Epidermal melanocyte (primary cell): ENCODE measurements around the gene SEL1L.
A peak's percentile ranks its signal among the peaks of the same experiment; 100 is the strongest.
"Not testable (repeated sequence)": the region's sequence is repeated elsewhere in the genome, so short reads cannot be mapped to it uniquely, and the experiment has no call there.

Source experiments
- DNase-seq: peaks from one replicate; pipeline ENCODE4 v3.0.0; 2011; ENCODE audit warnings: low spot score; ENCODE audit not compliant: insufficient read length

The SEL1L gene

DNA sequence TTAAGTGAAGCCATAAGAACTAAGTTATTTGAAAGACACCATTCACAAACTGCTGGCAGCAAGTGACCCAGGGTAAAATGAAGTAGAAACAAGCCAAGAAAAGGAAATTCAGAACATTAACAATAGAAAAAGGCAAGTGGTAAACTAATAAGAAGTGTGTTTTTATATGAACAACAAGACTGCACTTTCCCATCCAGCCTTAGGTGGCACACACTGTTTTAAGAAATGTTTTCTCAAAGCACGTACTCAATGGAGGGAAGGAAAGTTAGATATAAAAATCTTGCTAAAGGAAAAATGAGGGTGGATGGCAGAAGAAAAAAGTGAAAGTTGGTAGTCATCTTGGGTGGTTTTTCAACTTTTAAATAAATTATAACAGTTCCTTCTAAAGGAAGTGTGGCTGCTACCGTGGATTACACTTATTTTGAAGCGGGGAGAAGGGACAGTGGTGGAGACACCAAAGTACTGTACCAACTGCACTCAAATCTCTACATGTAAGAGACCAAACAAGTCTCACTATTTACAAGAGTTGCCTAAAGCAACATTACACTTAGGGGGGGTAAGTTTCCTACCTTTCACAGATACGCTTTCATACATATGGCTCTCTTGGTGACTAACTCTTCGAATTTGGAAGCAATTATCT lies 58.8 kb downstream of the SEL1L start:
- no peak for DNase-seq

DNA sequence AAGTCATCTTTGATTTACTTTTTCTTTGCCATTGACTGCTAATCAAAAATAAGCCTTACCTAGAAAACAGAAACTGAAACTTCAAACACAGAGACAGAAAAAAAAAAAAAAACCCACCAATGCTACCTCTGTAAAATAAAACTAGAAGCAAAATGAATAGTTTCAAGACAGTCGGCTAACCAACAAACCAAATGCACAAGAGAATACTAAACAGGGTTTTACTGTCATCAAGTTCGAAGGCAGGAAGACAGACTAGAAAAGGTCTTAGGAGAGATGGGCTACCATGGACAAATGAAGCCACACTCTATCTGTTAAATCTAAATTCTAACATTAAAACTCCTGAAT lies 59.5 kb downstream of the SEL1L start:
- DNase-seq = no peak

DNA sequence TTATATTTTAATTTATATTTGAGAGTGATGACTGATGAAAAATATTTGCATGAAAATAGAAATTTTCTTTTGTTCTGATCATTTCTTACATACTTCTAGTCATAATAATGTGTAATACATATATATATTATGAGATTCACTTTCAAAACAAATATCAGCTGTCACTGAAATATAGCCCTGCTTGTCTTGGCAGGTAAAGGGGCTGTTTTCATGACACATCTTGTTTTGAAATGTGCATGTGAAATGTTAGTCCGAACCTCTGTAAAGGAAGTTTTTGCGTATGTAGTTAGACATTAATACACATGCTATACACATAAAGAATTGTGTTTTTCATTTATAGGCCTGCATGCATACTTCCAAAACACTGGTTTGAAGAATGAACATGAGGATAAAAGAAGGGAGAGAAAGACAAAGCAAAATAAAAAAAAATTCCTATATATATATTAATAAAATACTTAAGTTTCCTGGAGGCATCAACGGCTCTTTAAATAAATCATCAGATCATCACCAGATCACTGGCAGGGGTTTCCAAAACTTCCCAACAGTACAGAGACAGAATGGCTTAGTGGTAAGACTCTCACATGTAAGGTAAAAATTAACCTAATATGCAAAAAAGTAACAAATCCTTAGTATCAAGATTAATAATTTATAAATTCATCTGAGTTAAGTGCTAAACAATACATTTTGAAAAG lies 60.1 kb downstream of the SEL1L start:
- no peak for DNase-seq

DNA sequence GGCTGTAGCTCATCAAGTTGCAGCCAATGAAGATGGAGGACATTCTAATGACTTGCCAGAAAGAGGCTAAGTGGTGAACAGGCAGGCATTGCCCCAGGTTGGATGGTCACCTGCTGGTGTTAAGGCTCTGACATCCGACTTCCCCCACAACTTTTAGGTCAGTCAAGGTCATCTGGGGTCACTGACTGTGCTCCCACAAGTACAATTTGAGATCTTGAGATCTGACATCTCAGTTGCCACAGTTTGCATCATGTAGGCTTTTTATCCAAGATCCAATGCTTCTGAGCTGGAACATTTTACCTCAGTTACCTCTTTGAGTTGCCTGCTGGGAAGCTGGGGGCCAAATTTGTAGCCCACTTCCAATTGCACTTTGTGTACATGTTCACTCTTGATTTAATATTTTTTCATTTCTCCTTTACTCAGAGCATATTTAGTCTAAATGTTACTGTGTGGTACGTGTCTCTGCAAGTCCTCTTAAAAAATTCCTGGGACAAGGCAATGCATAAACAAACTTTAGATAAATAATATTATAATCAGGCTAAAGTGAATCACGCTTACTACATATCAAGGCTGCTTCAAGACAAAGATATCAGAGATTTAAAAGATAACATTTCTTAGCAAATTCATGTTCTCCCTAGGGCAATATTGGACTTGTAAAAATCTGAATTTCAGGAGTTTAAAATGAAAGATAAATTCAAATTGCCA lies 61.4 kb downstream of the SEL1L start:
- DNase-seq = no peak

DNA sequence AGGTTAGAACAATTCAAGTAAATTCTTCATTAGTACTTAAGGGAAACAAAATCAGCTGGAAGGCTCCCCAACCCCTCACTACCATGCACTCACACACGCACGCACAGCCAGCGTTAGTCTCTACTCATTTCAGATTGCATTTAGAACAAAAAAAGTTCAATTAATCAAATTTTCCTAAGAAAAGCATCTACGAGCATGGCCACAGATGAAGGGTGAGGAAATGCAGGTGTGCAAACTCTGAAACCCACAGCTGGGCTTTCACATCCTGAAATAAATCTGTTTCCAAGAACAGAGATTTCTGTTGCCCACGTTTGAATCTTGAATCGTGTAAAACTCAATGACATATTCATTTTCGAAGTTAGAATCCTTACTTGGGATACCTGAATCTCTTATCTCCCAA lies 62.6 kb downstream of the SEL1L start:
- DNase-seq = no peak

DNA sequence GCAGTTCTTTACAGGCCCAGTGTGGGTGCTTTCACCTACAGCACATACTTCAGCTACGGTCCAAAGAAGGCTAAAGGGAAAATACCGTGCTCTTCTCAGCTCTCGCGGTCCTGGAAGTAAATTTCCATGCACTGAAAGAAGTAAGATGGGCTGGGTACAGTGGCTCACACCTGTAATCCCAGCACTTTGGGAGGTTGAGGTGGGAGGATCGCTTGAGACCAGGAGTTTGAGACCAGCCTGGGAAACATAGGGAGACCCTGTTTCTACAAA lies 63.2 kb downstream of the SEL1L start:
- not testable (repeated sequence) for DNase-seq

DNA sequence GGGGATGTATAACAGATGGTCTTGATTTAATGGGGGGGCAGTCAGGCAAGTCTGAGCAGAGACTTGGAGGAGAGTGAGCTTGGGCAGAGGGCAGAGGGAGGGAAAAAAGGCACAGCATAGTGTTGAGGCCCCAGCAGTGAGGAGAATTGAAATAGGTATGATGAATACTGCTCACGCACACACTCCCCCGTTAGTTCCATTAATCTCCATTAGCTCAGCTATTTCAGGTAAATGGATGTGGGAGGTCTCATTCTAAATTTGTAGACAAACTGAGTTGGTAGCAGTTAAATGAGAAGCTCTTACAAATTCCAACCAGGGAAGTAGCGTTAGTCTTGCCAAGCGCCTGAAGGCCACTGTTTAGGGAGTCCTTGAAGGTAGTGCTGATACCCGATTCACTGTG lies 66.8 kb downstream of the SEL1L start:
- DNase-seq = no peak

DNA sequence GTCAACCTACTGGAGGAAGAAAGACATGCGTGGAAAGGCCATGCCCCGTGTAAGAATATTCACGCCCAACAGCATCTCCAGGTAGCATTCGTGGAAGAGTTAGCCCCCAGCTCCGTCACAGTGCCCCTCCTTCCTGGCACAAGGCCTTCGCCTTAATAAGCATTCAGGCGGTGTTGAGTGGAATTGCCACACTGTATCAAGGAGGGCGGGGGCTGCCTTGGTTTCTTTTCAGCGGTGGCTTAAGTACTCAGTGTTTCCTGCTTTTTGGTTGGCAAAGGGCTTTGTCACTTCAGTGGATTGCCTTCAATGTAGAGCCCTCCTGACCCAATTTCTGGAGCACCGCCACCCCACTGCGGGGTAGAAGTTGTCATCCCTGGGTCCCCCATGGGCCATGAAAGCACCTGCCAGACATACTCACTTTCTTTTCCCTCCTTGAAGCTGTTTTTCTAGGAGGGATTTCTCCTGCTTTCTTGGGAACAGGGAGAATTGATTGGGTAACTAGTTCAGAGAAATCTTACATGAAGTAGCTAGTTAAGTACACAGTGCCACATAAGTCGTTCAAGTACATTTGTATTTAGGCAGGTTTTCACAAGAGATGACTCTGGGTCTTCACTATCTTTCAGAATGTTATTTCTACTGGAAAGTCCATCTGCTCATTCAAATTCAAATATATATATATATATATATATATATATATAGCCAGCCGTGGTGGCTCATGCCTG lies 68.0 kb downstream of the SEL1L start:
- DNase-seq = no peak

DNA sequence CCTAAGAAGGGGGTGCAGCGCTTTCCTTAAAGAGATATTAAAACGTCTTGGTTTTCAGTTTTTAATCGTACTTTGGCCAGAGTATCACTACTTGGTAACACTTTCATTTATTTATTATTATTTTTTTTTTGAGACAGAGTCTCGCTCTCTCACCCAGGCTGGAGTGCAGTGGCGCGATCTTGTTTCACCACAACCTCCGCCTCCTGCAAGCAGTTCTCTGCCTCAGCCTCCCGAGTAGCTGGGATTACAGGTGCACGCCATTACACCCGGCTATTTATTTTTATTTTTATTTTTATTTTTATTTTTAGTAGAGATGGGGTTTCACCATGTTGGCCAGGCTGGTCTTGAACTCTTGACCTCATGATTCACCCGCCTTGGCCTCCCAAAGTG lies 68.7 kb downstream of the SEL1L start:
- not testable (repeated sequence) for DNase-seq

DNA sequence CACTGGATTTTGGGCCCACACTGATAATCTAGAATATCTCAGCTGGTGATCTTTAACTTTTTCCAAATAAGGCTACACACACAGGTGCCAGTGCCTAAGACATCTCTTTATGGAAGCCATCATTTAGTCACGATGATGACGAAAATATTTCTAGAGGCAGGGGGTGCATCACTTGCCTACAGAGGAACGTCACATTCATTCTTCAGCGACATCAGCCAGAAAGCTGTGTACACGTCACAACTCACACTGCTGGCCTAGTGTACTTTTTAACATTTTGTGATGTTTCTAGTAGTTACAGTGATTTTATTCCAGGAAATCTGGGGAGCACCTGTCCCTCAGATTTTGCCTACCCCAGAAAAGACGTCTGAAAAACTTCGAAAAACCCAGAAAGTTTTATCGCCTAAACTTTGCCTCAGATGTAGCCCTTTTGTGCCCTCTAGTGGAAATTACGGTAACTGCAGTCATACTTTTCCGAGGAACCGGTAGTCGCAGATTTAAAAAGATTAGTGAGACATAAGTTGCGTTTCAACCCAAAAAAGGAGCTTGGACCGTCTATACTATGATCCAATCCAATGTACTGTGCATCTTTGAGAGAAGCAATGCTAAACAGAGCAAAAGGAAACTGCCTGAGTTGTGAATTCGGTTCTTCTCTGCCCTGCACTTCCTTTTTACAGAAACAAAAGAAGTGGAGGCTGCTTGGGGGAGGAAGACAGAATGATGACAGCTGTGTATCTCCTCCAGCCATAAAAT lies 69.2 kb downstream of the SEL1L start:
- peak; percentile 60 for DNase-seq

DNA sequence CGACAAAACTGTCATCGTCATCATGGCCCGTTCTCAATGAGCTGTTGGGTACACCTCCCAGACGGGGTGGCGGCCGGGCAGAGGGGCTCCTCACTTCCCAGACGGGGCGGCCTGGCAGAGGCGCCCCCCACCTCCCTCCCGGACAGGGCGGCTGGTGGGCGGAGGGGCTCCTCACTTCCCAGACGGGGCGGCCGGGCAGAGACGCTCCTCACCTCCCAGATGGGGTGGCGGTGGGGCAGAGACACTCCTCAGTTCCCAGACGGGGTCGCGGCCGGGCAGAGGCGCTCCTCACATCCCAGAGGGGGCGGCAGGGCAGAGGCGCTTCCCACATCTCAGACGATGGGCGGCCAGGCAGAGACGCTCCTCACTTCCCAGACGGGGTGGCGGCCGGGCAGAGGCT lies 71.3 kb downstream of the SEL1L start:
- not testable (repeated sequence) for DNase-seq

DNA sequence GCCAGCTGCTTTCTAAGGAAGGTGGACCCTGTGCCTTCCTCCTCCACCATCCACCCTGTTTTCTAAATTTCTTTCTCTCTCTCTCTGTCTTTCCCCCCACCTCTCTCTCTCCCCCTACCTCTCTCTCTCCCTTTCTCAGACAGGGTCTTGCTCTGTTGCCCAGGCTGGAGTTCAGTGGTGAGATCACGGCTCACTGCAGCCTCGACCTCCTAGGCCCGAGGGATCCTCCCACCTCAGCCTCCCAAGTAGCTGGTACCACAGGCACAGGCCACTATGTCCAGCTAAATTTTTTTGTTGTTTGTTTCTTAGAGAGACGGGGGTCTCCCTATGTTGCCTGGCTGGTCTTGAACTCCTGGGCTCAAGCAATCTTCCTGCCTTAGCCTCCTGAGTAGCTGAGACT lies 73.7 kb downstream of the SEL1L start:
- DNase-seq = no peak

DNA sequence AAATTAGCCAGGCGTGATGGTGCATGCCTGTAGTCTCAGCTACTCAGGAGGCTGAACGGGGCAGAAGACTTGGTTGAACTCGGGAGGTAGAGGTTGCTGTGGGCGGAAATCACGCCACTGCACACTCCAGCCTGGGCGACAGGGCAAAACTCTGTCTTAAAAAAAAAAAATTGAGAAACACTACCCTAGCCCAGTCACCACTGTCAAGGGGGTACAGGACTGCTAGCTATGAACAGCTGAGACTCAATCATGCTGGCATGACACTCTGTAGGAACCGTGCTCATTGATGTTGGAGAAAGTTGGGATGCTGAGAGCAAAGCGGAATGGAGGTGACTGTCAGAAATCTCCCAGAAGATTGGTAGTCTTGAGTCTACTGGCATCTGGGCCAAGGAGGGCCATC lies 75.3 kb downstream of the SEL1L start:
- no peak for DNase-seq

DNA sequence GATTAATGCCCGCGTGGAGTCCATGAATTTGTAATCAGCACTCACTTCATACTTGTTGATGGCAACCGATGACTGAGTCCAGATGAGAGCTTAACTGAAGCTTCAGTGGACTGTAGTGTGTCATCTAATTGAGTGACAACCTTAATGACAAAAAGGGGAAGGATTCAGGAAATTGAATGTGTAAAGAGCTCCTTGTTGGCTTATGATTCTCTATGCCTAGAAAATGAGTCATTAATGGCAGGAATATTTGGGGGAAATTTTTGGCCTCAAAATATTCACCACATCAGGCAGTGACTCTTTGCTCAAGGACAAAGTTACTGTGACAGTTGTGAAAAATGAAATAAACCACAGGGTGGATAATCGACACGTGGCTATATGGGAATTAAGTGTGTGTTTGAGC lies 78.3 kb downstream of the SEL1L start:
- no peak for DNase-seq

DNA sequence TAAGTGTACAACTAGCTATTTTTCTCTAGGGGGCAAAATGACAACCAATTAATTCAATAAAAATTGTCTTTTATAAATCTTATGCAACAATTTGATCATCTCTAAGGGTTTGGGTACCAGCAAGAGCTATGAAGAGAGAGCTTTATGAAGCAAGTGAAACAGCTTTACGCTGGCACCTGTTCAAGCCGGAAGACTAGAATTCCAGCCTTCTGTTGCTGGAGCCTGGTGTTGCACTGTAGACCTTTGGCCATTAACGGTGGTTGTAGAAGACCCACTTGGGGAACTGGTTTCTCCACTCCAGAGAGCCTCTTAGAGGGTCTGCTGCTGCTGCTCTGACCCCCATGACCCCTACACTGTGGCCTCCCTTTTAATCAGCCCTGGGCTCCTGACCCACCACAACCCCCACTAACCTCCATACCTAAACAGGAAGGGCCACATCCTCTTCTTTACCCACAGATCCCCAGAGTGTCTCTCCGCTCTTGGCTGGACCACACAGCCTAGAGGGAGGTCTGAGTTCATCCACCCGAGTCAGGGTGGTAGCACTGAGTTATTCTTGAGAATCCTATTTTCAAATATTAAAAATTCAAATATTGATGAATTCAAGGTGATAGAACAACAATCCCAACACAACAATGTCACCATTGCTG lies 79.0 kb downstream of the SEL1L start:
- DNase-seq = no peak

DNA sequence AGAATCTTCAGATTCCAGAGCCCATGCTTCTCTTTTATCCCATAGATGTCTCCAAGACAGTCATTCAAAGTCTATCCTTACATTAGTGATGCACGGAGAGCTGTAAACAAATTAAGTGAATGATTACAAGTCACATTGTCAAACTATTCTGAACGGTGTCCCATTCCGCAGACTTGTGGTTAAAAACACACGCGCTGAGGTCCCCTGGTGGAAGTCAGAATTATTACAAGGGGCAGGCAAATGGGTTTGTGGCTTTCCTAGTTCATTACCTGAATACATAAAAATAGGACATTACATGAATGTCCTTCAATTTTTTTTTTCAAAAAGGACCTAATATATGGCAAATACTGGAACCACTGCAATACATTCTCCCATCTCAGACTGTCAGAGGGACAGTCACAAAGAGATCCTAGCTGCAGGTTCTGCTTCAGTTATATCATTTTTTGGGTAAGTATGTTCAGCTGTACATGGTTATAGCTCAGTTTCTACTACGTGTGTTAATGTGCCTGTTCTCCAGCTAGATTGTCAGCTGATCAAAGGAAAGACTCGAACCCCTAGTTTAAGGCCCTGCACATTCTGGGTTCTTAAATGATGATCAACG lies 80.4 kb downstream of the SEL1L start:
- DNase-seq = peak; percentile 49

DNA sequence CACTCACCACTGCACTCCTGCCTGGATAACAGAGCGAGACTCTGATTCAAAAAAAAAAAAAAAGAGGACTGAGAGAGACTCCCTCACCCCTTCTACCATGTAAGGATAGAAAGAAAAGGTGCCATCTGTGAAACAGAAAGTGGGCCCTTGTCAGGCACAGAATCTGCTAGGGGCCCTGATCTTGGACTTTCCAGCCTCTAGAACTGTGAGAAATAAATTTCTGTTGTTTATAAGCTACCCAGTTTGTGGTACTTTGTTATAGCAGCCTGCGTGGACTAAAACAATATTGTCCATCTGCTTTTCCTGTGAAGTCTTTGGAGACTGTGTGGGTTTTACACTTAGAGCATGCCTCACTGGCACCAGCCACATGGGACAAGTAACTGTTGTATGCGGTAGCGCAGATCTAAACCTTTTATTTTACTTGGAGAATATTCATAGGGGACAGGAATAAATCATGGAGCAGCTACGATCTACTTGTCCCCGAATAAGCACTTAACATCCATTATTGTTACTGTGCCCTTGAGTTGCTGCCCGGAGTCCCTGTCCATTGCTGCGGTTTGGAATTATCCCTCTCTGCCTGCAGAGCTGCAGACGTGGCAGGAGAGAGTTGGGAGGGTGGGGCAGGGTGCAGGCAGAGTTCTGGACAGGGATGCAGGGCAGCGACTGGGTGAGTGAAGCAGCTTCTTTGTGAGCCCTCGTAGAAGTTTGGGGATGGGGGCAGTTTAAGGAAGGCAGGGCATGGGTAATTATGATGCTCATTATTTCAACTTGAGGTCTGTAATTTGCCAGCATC lies 81.1 kb downstream of the SEL1L start:
- DNase-seq = no peak

DNA sequence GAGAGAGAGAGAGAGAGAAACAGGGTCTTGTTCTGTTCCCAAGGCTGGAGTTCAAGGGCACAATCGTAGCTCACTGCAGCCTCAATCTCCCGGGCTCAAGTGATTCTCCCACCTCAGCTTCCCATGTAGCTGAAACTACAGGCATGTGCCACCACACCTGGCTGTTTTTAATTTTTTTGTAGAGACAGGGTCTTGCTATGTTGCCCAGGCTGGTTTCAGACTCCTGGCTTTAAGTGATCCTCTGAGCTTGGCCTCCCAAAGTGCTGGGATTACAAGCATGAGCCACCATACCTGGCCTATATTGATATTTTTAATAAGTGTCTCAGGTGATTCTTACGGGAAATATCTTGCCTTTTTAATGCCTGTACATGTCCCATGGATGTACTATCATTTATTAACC lies 82.7 kb downstream of the SEL1L start:
- DNase-seq = no peak

DNA sequence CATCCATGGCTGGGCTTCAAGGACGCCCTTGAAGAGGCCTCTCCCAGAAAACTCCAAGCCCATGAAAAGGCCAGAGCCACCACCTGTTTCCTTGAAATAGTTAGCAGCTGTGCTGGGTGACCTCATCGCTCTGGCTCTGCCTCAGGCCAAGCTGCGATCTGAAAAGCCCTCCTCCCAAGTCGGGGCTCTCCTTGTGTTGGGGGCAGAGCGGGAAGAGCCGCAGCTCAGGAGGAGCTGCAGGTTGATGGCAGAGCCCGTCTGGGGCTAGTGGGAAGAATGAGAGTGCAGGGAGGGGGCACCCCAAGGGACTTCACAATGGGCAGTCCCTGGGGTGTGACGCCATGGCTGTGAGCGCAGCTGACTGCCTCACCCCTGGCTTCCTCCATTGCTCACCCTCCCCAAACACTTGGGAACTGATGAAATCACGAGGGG lies 83.5 kb downstream of the SEL1L start:
- DNase-seq = no peak

DNA sequence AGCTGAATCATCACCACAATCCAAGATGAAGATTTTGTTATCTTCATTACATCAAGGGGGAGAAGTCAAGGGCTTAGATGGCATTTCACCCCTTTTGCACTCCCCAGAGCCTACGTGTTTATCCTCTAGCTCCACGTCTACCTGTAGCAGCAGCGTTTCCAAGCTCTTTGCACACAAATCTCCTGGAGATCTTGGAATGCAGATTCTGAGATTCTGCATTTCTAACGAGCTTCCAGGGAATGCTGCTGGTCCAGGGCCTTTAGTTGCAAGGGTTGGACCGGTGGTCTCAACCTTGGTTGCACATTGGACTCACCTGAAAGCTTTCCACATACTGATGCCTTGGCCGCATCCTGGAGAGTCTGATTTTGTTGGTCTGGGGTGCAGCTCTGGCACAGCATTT lies 84.1 kb downstream of the SEL1L start:
- DNase-seq = no peak
